HCT116 (cell line): ENCODE results near the gene CMIP.

Experiments used
- CEBPB ChIP-seq: IDR thresholded peaks from 2 replicates; pipeline ENCODE4 v1.6.1; 2012; ENCODE audit warnings: low read depth
- EGR1 ChIP-seq: IDR thresholded peaks from 2 replicates; pipeline ENCODE4 v1.6.1; 2012; ENCODE audit warnings: low read depth
- EZH2 ChIP-seq: fragments of 200-600 bp; sonication (generic); IDR thresholded peaks from 2 replicates; pipeline ENCODE4 v1.6.1; 2017; ENCODE audit warnings: antibody characterized with exemption, mixed run types
- EZH2phosphoT487 ChIP-seq: fragments of 200-600 bp; IDR thresholded peaks from 2 replicates; pipeline ENCODE4 v1.6.1; 2018; ENCODE audit warnings: antibody characterized with exemption, borderline replicate concordance
- POLR2AphosphoS5 ChIP-seq: IDR thresholded peaks from 2 replicates; pipeline ENCODE4 v1.6.1; 2011; ENCODE audit warnings: mild to moderate bottlenecking, low read depth, low read length, moderate library complexity
- RAD21 ChIP-seq: IDR thresholded peaks from 2 replicates; pipeline ENCODE4 v1.6.1; 2012; ENCODE audit warnings: low read depth, mild to moderate bottlenecking
- SIN3A ChIP-seq: IDR thresholded peaks from 2 replicates; pipeline ENCODE4 v1.6.1; 2012; ENCODE audit warnings: low read depth
- ZNF274 ChIP-seq: fragments of 200-500 bp; sonication (Bioruptor generic); IDR thresholded peaks from 2 replicates; pipeline ENCODE4 v1.6.1; 2014; ENCODE audit warnings: mild to moderate bottlenecking, low read depth, low read length, inconsistent platforms
- TF ChIP-seq, protein P1 (sequence below), 3 experiments: fragments of 200-600 bp in 1 of 3; sonication (generic) in 1 of 3; IDR thresholded peaks in 2 of 3; conservative IDR thresholded peaks in 1 of 3; 2 replicates each; pipeline ENCODE4 v1.5.1; 2012 to 2017; ENCODE audit warnings: low read depth in 2 of 3, low read length in 2 of 3, antibody characterized with exemption in 1 of 3, borderline replicate concordance in 1 of 3, control low read depth in 1 of 3, mild to moderate bottlenecking in 1 of 3, mixed read lengths in 1 of 3, mixed run types in 1 of 3, moderate library complexity in 1 of 3; ENCODE audit not compliant: insufficient read depth in 1 of 3
- TF ChIP-seq, protein P2 (sequence below): IDR thresholded peaks from 2 replicates; pipeline ENCODE4 v1.6.1; 2012
- TF ChIP-seq, protein P3 (sequence below): IDR thresholded peaks from 2 replicates; pipeline ENCODE4 v1.6.1; 2012; ENCODE audit warnings: low read depth

DNA sequence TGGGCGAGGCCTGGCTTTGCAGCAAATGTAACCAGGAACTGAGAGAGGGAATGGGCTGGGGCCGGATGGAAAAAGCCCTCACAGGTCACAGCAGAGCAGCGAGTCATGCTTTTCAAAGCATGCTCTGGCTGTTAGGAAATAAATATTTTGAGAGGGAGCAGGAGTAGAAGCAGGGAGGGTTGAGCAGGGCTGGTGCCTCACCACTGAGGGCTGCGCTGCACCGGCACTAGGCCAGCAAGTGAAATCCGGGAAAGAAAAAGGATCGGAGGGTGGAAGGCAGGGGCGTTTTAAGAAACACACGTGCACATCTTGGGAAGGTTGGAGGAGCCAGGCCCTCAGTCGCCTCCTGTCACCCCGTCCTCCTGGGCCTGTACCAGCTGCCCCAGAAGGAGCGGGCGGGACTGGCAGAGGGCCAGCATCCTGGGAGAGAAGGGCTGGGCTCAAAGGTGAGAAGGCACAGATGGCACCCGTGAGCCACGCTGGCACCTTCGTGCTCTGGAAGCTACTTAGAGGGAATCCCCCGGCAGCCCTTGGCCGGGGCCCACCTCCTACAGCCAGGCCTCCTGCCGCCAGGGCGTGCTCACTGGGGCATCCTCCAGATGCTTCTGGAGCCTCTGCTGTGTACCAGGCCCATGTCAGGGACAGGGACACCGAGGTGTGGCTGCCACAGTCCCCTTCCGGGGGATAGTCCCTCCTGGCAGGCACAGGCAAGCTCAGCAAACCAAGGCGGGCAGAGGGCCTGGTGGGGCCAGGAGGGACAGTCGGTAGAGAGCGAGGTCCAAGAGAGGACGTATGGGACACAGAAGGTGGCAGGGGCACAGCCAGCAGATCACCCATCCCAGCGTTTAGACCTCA, 263.0 kb downstream of the CMIP start:
- TF ChIP-seq, protein P1, sequence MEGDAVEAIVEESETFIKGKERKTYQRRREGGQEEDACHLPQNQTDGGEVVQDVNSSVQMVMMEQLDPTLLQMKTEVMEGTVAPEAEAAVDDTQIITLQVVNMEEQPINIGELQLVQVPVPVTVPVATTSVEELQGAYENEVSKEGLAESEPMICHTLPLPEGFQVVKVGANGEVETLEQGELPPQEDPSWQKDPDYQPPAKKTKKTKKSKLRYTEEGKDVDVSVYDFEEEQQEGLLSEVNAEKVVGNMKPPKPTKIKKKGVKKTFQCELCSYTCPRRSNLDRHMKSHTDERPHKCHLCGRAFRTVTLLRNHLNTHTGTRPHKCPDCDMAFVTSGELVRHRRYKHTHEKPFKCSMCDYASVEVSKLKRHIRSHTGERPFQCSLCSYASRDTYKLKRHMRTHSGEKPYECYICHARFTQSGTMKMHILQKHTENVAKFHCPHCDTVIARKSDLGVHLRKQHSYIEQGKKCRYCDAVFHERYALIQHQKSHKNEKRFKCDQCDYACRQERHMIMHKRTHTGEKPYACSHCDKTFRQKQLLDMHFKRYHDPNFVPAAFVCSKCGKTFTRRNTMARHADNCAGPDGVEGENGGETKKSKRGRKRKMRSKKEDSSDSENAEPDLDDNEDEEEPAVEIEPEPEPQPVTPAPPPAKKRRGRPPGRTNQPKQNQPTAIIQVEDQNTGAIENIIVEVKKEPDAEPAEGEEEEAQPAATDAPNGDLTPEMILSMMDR (IDR thresholded peaks at IDR 0.05 in 2 of 3, conservative IDR thresholded peaks at IDR 0.05 in 1 of 3; ENCODE audit: borderline replicate concordance in 1 of 3, insufficient read depth in 1 of 3, low read depth in 2 of 3, low read length in 2 of 3): no peak
- TF ChIP-seq EZH2 (no peak), CEBPB (no peak), EGR1 (no peak), EZH2phosphoT487 (no peak), RAD21 (no peak), POLR2AphosphoS5 (0 out of 2 replicates have a peak, but pooled peaks have one; percentile 15), SIN3A (no peak; the same call in 1 of the 2 replicates), ZNF274 (no peak)
- TF ChIP-seq, protein P2, sequence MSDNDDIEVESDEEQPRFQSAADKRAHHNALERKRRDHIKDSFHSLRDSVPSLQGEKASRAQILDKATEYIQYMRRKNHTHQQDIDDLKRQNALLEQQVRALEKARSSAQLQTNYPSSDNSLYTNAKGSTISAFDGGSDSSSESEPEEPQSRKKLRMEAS: no peak; the same call in 1 of the 2 replicates
- TF ChIP-seq, protein P3, sequence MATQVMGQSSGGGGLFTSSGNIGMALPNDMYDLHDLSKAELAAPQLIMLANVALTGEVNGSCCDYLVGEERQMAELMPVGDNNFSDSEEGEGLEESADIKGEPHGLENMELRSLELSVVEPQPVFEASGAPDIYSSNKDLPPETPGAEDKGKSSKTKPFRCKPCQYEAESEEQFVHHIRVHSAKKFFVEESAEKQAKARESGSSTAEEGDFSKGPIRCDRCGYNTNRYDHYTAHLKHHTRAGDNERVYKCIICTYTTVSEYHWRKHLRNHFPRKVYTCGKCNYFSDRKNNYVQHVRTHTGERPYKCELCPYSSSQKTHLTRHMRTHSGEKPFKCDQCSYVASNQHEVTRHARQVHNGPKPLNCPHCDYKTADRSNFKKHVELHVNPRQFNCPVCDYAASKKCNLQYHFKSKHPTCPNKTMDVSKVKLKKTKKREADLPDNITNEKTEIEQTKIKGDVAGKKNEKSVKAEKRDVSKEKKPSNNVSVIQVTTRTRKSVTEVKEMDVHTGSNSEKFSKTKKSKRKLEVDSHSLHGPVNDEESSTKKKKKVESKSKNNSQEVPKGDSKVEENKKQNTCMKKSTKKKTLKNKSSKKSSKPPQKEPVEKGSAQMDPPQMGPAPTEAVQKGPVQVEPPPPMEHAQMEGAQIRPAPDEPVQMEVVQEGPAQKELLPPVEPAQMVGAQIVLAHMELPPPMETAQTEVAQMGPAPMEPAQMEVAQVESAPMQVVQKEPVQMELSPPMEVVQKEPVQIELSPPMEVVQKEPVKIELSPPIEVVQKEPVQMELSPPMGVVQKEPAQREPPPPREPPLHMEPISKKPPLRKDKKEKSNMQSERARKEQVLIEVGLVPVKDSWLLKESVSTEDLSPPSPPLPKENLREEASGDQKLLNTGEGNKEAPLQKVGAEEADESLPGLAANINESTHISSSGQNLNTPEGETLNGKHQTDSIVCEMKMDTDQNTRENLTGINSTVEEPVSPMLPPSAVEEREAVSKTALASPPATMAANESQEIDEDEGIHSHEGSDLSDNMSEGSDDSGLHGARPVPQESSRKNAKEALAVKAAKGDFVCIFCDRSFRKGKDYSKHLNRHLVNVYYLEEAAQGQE: no peak
